Pancreas (tissue), 10 donors: ENCODE measurements around the gene HOMER2. TPM values are rescaled to one million over a fixed set of nuclear protein-coding genes. Genes with fewer than 3 reads are reported as not detected.
A peak's percentile ranks its signal among the peaks of the same experiment; 100 is the strongest.

Source experiments
- ATAC-seq, 4 donors: fragments of 200-7000 bp; cut with Tn5 transposase; one replicate each; pipeline versions ENCODE4 v1.8.0 to v1.9.1; 2020; ENCODE audit warnings: mild to moderate bottlenecking in 4 of 4, moderate library complexity in 4 of 4
- DNase-seq, 6 donors: peaks; one replicate each; pipeline ENCODE4 v3.0.0-alpha.2; 2020
- FAIRE-seq: peaks from 2 replicates; lab custom pipeline; 2012; peaks lifted over from hg19 to GRCh38; lab: Jason Lieb, UNC
- H3K27ac ChIP-seq, 4 donors: fragments of 200-600 bp; sonication (generic); 1 replicate in 3 of 4; 2 replicates in 1 of 4; pipeline versions ENCODE4 v1.5.0 to v1.8.0; 2020
- H3K27me3 ChIP-seq, 4 donors: fragments of 200-600 bp; one replicate each; pipeline ENCODE4 v1.8.0; 2021
- H3K36me3 ChIP-seq, 3 donors: fragments of 200-600 bp; sonication (generic) in 1 of 3; one replicate each; pipeline versions ENCODE4 v1.5.0 to v1.8.0; 2020 to 2021
- H3K4me1 ChIP-seq, 3 donors: fragments of 200-600 bp; one replicate each; pipeline ENCODE4 v1.8.0; 2021
- H3K4me3 ChIP-seq, 4 donors: fragments of 200-600 bp; sonication (generic) in 2 of 4; one replicate each; pipeline versions ENCODE4 v1.5.0 to v1.8.0; 2020 to 2021
- H3K9me3 ChIP-seq, 4 donors: fragments of 200-600 bp; one replicate each; pipeline ENCODE4 v1.8.0; 2021
- WGBS, 2 donors: extraction: QIAGEN DNeasy Blood & Tissue Kit; methylation state at CpG; one replicate each; pipeline ENCODE4 v1.1.7; 2013; 5-methylcytosine and 5-hydroxymethylcytosine counted together
- intact Hi-C, 3 donors: fragments of 100-400 bp; cut with DNase I; formaldehyde crosslinking; loops; one replicate each; pipeline versions ENCODE4 v1.11.1 to v1.14.2; 2022
- polyA plus RNA-seq, 2 donors: library from polyadenylated mRNA; stranded (reverse); fragments of 200-250 nt; gene quantifications; one replicate each; pipeline ENCODE4 v1.2.3, GENCODE V29; 2013
- total RNA-seq, 6 donors: library from RNA; stranded (reverse); fragmentation: NEBNext Ultra II Directional in 4 of 6; extraction: Animal tissue kit (Norgen Biotek cat#: 25700) in 4 of 6; gene quantifications; one replicate each; pipeline versions ENCODE4 v1.2.1 to v1.2.4, GENCODE V29; 2021 to 2023
- TF ChIP-seq, protein P1 (sequence below), 4 donors: fragments of 200-600 bp; sonication (generic) in 3 of 4; IDR thresholded peaks; one replicate each; pipeline versions ENCODE4 v1.5.0 to v1.8.0; 2021; ENCODE audit warnings: antibody characterized with exemption in 4 of 4
- donor health status: healthy with polysubstance abuse.
- donor health status: DM: no; HTN: no; CAD: no; lungs with moderate emphysema.
- donor health status: DM: no; HTN: no; CAD: no.
- donor health status: control.
- donor health status: control.
- donor health status: Bipolar disorder and iron deficiency.
- donor health status: DM: yes; HTN: yes; CAD: no.
- donor health status: DM: no; HTN: no; CAD: no.
- donor health status: DM: no; HTN: no; CAD: no.
- donor health status: DM: yes; HTN: yes; CAD: no.

Gene HOMER2
- total and polyA plus RNA-seq, 8 donors: 76.8 to 180 (median 139) TPM

- Histone ChIP-seq H3K9me3 (no peaks in the 10 kb centered on the region), H3K4me1 (peaks cover 0 to 7% (median 1%) of the 10 kb centered on the region in 3 donors), H3K27ac (peak overlapping the region in 2 of 4 donors; percentile 15 to 44), H3K36me3 (peaks cover 2 to 61% (median 35%) of the 10 kb centered on the region in 3 donors), H3K4me3 (no peak overlapping the region), H3K27me3 (no peaks in the 10 kb centered on the region)
- intact Hi-C loops: loop anchor here in 1 of 3 donors (10.0 kb wide), 1 partner anchor 109 kb away; no protein-coding TSS in a partner anchor
- no peak for FAIRE-seq
- TF ChIP-seq, protein P1, sequence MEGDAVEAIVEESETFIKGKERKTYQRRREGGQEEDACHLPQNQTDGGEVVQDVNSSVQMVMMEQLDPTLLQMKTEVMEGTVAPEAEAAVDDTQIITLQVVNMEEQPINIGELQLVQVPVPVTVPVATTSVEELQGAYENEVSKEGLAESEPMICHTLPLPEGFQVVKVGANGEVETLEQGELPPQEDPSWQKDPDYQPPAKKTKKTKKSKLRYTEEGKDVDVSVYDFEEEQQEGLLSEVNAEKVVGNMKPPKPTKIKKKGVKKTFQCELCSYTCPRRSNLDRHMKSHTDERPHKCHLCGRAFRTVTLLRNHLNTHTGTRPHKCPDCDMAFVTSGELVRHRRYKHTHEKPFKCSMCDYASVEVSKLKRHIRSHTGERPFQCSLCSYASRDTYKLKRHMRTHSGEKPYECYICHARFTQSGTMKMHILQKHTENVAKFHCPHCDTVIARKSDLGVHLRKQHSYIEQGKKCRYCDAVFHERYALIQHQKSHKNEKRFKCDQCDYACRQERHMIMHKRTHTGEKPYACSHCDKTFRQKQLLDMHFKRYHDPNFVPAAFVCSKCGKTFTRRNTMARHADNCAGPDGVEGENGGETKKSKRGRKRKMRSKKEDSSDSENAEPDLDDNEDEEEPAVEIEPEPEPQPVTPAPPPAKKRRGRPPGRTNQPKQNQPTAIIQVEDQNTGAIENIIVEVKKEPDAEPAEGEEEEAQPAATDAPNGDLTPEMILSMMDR (IDR thresholded peaks at IDR 0.05): no peak
- DNase-seq: peak in 2 of 6 donors; percentile 4 to 10
- 76 to 79% methylated on average over 16 to 17 of the region's 17 CpGs for WGBS, 2 donors
- peak in 1 of 4 donors; percentile 19 for ATAC-seq
Observed at GRCh38 chr15:82855286-82856100, 97.0 kb downstream of the HOMER2 start.

DNA sequence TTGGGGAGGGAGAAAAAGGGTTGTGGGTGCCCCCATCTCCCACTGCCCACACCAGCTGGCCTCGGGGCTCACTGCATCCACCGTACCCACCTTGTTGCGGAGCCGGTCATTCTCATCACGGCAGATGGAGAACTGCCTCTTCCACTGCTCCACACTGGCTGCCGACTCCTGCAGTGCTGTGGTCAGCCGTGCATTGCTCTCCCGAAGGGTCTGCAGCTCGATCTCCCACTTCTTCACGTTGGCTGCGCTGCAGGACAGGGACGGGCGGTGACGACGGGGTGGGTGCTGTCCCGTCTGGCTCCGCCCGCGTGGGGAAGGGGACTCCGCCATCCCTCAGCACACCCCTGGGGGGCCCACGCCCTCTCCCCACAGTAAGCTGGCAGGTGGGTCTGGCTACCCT, 98.0 kb downstream of the HOMER2 start:
- 88 to 91% methylated on average over 21 of the region's 21 CpGs for WGBS, 2 donors
- intact Hi-C loops: loop anchor here in 2 of 3 donors (5.0 to 10.0 kb wide), 2 partner anchors 110 to 148 kb away; no protein-coding TSS in a partner anchor
- TF ChIP-seq, protein P1 (IDR thresholded peaks at IDR 0.05): no peak
- Histone ChIP-seq H3K4me1 (peaks cover 3 to 17% (median 9%) of the 10 kb centered on the region in 3 donors), H3K27me3 (no peaks in the 10 kb centered on the region), H3K4me3 (no peak overlapping the region), H3K9me3 (no peaks in the 10 kb centered on the region), H3K27ac (no peak overlapping the region), H3K36me3 (peaks cover 2 to 64% (median 35%) of the 10 kb centered on the region in 3 donors)
- ATAC-seq (no peak), DNase-seq (peak in 2 of 6 donors; percentile 7 to 11), FAIRE-seq (no peak)

DNA sequence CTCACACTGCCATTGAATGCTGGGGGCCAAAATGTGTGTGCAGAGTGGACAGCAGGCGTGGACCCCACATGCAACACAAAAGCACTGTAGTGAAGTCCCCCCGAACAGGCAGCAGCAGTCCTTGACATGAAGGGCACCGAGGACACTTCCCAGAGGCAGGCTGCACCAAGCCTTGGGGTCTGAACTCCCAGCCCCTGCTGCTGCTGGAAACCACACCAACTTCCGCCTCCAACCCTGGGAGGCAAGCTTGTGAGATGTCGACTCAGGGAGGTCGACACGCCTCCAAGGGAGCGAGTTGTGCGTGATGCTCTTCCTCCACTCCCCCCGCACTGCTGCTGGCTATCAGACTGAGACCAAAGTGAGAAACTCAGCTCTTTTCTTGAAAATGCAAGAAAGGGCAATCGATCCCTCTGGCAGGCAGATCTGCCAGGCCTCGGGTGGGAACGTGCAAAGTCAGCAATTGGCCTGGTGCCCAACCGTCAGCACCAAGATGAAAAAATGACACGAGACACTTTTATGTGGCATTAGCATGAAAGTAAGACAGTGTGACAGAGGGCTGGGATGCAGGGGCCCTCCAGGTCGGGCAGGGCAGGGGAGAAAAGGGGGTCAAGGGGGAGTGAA, 99.5 kb downstream of the HOMER2 start:
- Histone ChIP-seq H3K4me1 (peaks cover 8 to 19% (median 9%) of the 10 kb centered on the region in 3 donors), H3K27me3 (no peaks in the 10 kb centered on the region), H3K36me3 (peaks cover 2 to 62% (median 40%) of the 10 kb centered on the region in 3 donors), H3K27ac (no peak overlapping the region), H3K4me3 (no peak overlapping the region), H3K9me3 (no peaks in the 10 kb centered on the region)
- TF ChIP-seq, protein P1 (IDR thresholded peaks at IDR 0.05): no peak
- ATAC-seq (no peak), FAIRE-seq (no peak), DNase-seq (peak in 2 of 6 donors; percentile 12 to 27)
- intact Hi-C loops: loop anchor here in 2 of 3 donors (5.0 to 10.0 kb wide), 2 partner anchors 112 to 149 kb away; no protein-coding TSS in a partner anchor
- WGBS, 2 donors: 58 to 61% methylated on average over 16 of the region's 16 CpGs

- no peak for FAIRE-seq
- H3K4me1 ChIP-seq: peaks cover 8 to 19% (median 9%) of the 10 kb centered on the region in 3 donors
- TF ChIP-seq, protein P1 (IDR thresholded peaks at IDR 0.05): no peak
- peak in 2 of 6 donors; percentile 6 to 12 for DNase-seq
- WGBS, 2 donors: 75 to 78% methylated on average over 9 of the region's 9 CpGs
- no peak for ATAC-seq
- no peaks in the 10 kb centered on the region for H3K27me3 ChIP-seq
- intact Hi-C loops: loop anchor here in 2 of 3 donors (5.0 to 10.0 kb wide), 2 partner anchors 113 to 150 kb away; no protein-coding TSS in a partner anchor
- H3K4me3 ChIP-seq: no peak overlapping the region
- H3K9me3 ChIP-seq: no peaks in the 10 kb centered on the region
- peaks cover 2 to 64% (median 40%) of the 10 kb centered on the region in 3 donors for H3K36me3 ChIP-seq
- H3K27ac ChIP-seq: no peak overlapping the region
Observed at GRCh38 chr15:82851981-82852511, 100.5 kb downstream of the HOMER2 start.
